CD14-positive monocyte (primary cell): ENCODE results near the gene PLOD2. TPM values are rescaled to one million over a fixed set of nuclear protein-coding genes. Genes with fewer than 3 reads are reported as not detected.

ENCODE experiments used
- DNase-seq, 3 donors: peaks; one replicate each; pipeline ENCODE4 v3.0.0-alpha.2; 2011 to 2022
- H2AFZ ChIP-seq: 2 replicates; pipeline ENCODE4 v1.6.0; 2012; ENCODE audit warnings: mild to moderate bottlenecking, low read depth, low read length, inconsistent platforms; ENCODE audit not compliant: insufficient read depth, poor library complexity, severe bottlenecking
- H3K27ac ChIP-seq, 2 donors: 1 replicate in 1 of 2; 2 replicates in 1 of 2; pipeline ENCODE4 v1.5.1; 2012 to 2013; ENCODE audit warnings: low read length in 2 of 2, control low read depth in 1 of 2, inconsistent platforms in 1 of 2, low read depth in 1 of 2, mild to moderate bottlenecking in 1 of 2
- H3K27me3 ChIP-seq, 2 donors: one replicate each; pipeline versions ENCODE4 v1.6.0 to v1.6.1; 2011 to 2013; ENCODE audit warnings: low read length in 2 of 2; ENCODE audit not compliant: control insufficient read depth in 2 of 2, insufficient read depth in 2 of 2
- H3K36me3 ChIP-seq, 2 donors: replicated peaks in 1 of 2; 1 replicate in 1 of 2; 2 replicates in 1 of 2; pipeline versions ENCODE4 v1.5.1 to v1.6.1; 2012 to 2013; ENCODE audit warnings: low read length in 2 of 2, control low read depth in 1 of 2, inconsistent platforms in 1 of 2, mild to moderate bottlenecking in 1 of 2; ENCODE audit not compliant: insufficient read depth in 2 of 2, control insufficient read depth in 1 of 2
- H3K4me1 ChIP-seq, 2 donors: 1 replicate in 1 of 2; 2 replicates in 1 of 2; pipeline versions ENCODE4 v1.5.1 to v1.6.1; 2012 to 2013; ENCODE audit warnings: low read length in 2 of 2, control low read depth in 1 of 2, inconsistent platforms in 1 of 2, mild to moderate bottlenecking in 1 of 2, moderate library complexity in 1 of 2; ENCODE audit not compliant: insufficient read depth in 2 of 2, control insufficient read depth in 1 of 2
- H3K4me2 ChIP-seq: replicated peaks from 2 replicates; pipeline ENCODE3; 2012; ENCODE audit warnings: low read length, moderate library complexity, mild to moderate bottlenecking; ENCODE audit not compliant: poor library complexity, severe bottlenecking; ENCODE audit errors: extremely low read depth
- H3K4me3 ChIP-seq, 3 experiments: fragments of 200-600 bp in 1 of 3; sonication (generic) in 1 of 3; replicated peaks in 1 of 3; 1 replicate in 2 of 3; 2 replicates in 1 of 3; pipeline ENCODE4 v1.5.1; 2011 to 2013; ENCODE audit warnings: low read length in 3 of 3, mild to moderate bottlenecking in 3 of 3, control low read depth in 2 of 3, low read depth in 2 of 3, inconsistent platforms in 1 of 3, moderate library complexity in 1 of 3
- H3K79me2 ChIP-seq: 2 replicates; pipeline ENCODE4 v1.6.0; 2012; ENCODE audit warnings: mild to moderate bottlenecking, control low read depth, inconsistent platforms, low read length, moderate library complexity; ENCODE audit not compliant: insufficient read depth
- H3K9ac ChIP-seq: 2 replicates; pipeline ENCODE4 v1.6.0; 2017; ENCODE audit warnings: low read length, mild to moderate bottlenecking; ENCODE audit not compliant: insufficient read depth, poor library complexity, severe bottlenecking
- H3K9me3 ChIP-seq, 2 donors: replicated peaks in 1 of 2; 1 replicate in 1 of 2; 2 replicates in 1 of 2; pipeline versions ENCODE4 v1.5.1 to v1.6.1; 2012 to 2013; ENCODE audit warnings: low read length in 2 of 2, control low read depth in 1 of 2; ENCODE audit not compliant: control insufficient read depth in 1 of 2, insufficient read depth in 1 of 2
- H4K20me1 ChIP-seq: 2 replicates; pipeline ENCODE4 v1.6.0; 2012; ENCODE audit warnings: mild to moderate bottlenecking, low read length, control low read depth, moderate library complexity; ENCODE audit not compliant: insufficient read depth
- H3K27ac Mint-ChIP-seq, 7 donors: one replicate each; pipeline ENCODE4 v1.8.0; 2020; ENCODE audit warnings: mild to moderate bottlenecking in 7 of 7, mixed read lengths in 7 of 7, moderate library complexity in 6 of 7, inconsistent platforms in 2 of 7
- H3K27me3 Mint-ChIP-seq, 3 donors: one replicate each; pipeline ENCODE4 v1.8.0; 2021 to 2022; ENCODE audit warnings: low read depth in 3 of 3, mild to moderate bottlenecking in 3 of 3, mixed read lengths in 3 of 3, moderate library complexity in 3 of 3, inconsistent platforms in 1 of 3
- H3K36me3 Mint-ChIP-seq, 2 donors: one replicate each; pipeline ENCODE4 v1.8.0; 2020; ENCODE audit warnings: mixed read lengths in 2 of 2, inconsistent platforms in 1 of 2, mild to moderate bottlenecking in 1 of 2
- H3K4me1 Mint-ChIP-seq: one replicate; pipeline ENCODE4 v1.8.0; 2020; ENCODE audit warnings: mild to moderate bottlenecking, mixed read lengths
- H3K4me3 Mint-ChIP-seq, 2 donors: one replicate each; pipeline ENCODE4 v1.8.0; 2020; ENCODE audit warnings: mild to moderate bottlenecking in 2 of 2, mixed read lengths in 2 of 2, moderate library complexity in 1 of 2
- H3K9me3 Mint-ChIP-seq, 7 donors: one replicate each; pipeline ENCODE4 v1.8.0; 2020 to 2022; ENCODE audit warnings: mixed read lengths in 7 of 7, mild to moderate bottlenecking in 6 of 7, moderate library complexity in 6 of 7, inconsistent platforms in 2 of 7
- CTCF ChIP-seq: fragments of 200-600 bp; IDR thresholded peaks from one replicate; pipeline ENCODE4 v1.8.0; 2022; ENCODE audit warnings: antibody characterized with exemption, mild to moderate bottlenecking
- whole genome bisulfite sequencing: methylation state at CpG from one replicate; pipeline ENCODE4 v1.1.5; 2013; ENCODE audit warnings: missing lambda C conversion rate; ENCODE audit not compliant: insufficient coverage; 5-methylcytosine and 5-hydroxymethylcytosine counted together
- intact Hi-C, 2 donors: fragments of 100-400 bp; cut with micrococcal nuclease; formaldehyde crosslinking; loops; one replicate each; pipeline versions ENCODE4 v1.15.0 to v1.15.1; 2023
- polyA minus RNA-seq: library from RNA; depleted of rRNA, polyadenylated mRNA; stranded (reverse); fragments of >200 nt; gene quantifications from 2 replicates; pipeline ENCODE4 v1.2.3, GENCODE V29; 2012
- polyA plus RNA-seq, 3 donors: library from polyadenylated mRNA; depleted of rRNA in 1 of 3; unstranded in 2 of 3; stranded (reverse) in 1 of 3; fragments of 300-500 nt in 2 of 3; fragments of >200 nt in 1 of 3; fragmentation: Illumina TruSeq in 2 of 3; gene quantifications; 1 replicate in 2 of 3; 2 replicates in 1 of 3; pipeline ENCODE4 v1.2.3, GENCODE V29; 2012 to 2021
- total RNA-seq, 12 experiments: library from RNA in 1 of 12; stranded (reverse) in 1 of 12; fragments of 120-200 nt in 1 of 12; gene quantifications; one replicate each; pipeline ENCODE4 v1.2.4 and lab custom pipeline; 2013 to 2026; ENCODE audit warnings: mixed read lengths in 6 of 12, inconsistent platforms in 1 of 12

The PLOD2 gene
- 0.23 TPM for total RNA-seq (2013)
- polyA plus RNA-seq (not detected), polyA minus RNA-seq (0.14 TPM in 1 of 2 replicates, not detected in the other), total RNA-seq (lab: John Stamatoyannopoulos, UW) (0.21 to 32.2 (median 0.49) reads per million in 11 experiments)

- Mint-ChIP-seq H3K4me3 (peak within 1 kb of the TSS; percentile 79 to 92), H3K27ac (peak within 1 kb of the TSS in 1 of 7 donors; percentile 66), H3K4me1 (peaks cover 20% of the 10 kb centered on the region), H3K9me3 (peaks cover 0 to 13% (median 3%) of the 10 kb centered on the region in 7 donors), H3K36me3 (peaks cover 0 to 4% of the 10 kb centered on the region in 2 donors), H3K27me3 (peaks cover 50 to 63% (median 56%) of the 10 kb centered on the region in 3 donors)
- H3K79me2 ChIP-seq = no peaks in the 10 kb centered on the region
- no peak for DNase-seq
- no peak within 1 kb of the TSS for H3K27ac ChIP-seq
- no peaks in the 10 kb centered on the region for H3K9me3 ChIP-seq
- H3K4me2 ChIP-seq = peak within 1 kb of the TSS; percentile 87
- under 1% methylated on average over 72 of the region's 74 CpGs for WGBS
- no peaks in the 10 kb centered on the region for H3K36me3 ChIP-seq
- H3K9ac ChIP-seq = peak within 1 kb of the TSS; percentile 40
- peak within 1 kb of the TSS; percentile 34 to 77 (median 47) for H3K4me3 ChIP-seq
- H4K20me1 ChIP-seq = no peaks in the 10 kb centered on the region
- H3K4me1 ChIP-seq = peaks cover 15 to 18% of the 10 kb centered on the region in 2 donors
- no peak for TF ChIP-seq CTCF
- H2AFZ ChIP-seq = peak within 1 kb of the TSS; percentile 77
- intact Hi-C loops = no loop called here
- peaks cover 42 to 57% of the 10 kb centered on the region in 2 donors for H3K27me3 ChIP-seq
These were observed at the start of gene PLOD2 for GRCh38 chr3:146160964-146161662. Gene PLOD2, minus strand, starts transcription at chr3:146161184. Its CDS starts 195 bp downstream, at chr3:146160989.

GRCh38 chr3:146209371-146209770, 48.4 kb upstream of the PLOD2 start:
- Histone ChIP-seq H3K27me3 (no peaks in the 10 kb centered on the region), H3K79me2 (no peaks in the 10 kb centered on the region), H3K36me3 (no peaks in the 10 kb centered on the region), H3K4me2 (no peak overlapping the region), H2AFZ (no peak overlapping the region), H3K9ac (no peak overlapping the region), H3K4me3 (no peak overlapping the region), H3K9me3 (no peaks in the 10 kb centered on the region), H3K4me1 (no peaks in the 10 kb centered on the region), H3K27ac (no peak overlapping the region), H4K20me1 (no peaks in the 10 kb centered on the region)
- H3K36me3 Mint-ChIP-seq = no peaks in the 10 kb centered on the region
- TF ChIP-seq CTCF = no peak
- no peaks in the 10 kb centered on the region for H3K4me1 Mint-ChIP-seq
- no peak overlapping the region for H3K27ac Mint-ChIP-seq
- intact Hi-C loops = no loop called here
- no peak overlapping the region for H3K4me3 Mint-ChIP-seq
- peaks cover 0 to 2% (median 0%) of the 10 kb centered on the region in 7 donors for H3K9me3 Mint-ChIP-seq
- H3K27me3 Mint-ChIP-seq = no peaks in the 10 kb centered on the region
- DNase-seq = no peak
